ENCODE results near the gene IL36A. TPM values are rescaled to one million over a fixed set of nuclear protein-coding genes. Genes with fewer than 3 reads are reported as not detected.

IL36A gene
- polyA plus RNA-seq, 1 donor (not counting 4 experiments of a cell fraction or from before 2014, with no cell fraction given): not detected

GRCh38 chr2:113013336-113013661 is 8.0 kb downstream of the IL36A start:
- Histone ChIP-seq H3K79me2 (ENCODE audit: control insufficient read depth, insufficient read depth, low read length) (no peaks in the 10 kb centered on the region), H2AFZ (ENCODE audit: control insufficient read depth, low read length) (no peak overlapping the region), H3K9me3 (ENCODE audit: control insufficient read depth, low read depth, low read length) (no peaks in the 10 kb centered on the region), H3K4me2 (ENCODE audit: control insufficient read depth, extremely low read depth, insufficient read depth, low read depth, low read length) (no peak overlapping the region), H3K36me3 (ENCODE audit: control insufficient read depth in 2 of 2, extremely low read depth in 1 of 2, insufficient read depth in 2 of 2, low read length in 2 of 2) (no peaks in the 10 kb centered on the region), H3K9ac (ENCODE audit: control insufficient read depth, extremely low read depth, insufficient read depth, low read length) (no peak overlapping the region), H3K9me1 (ENCODE audit: control insufficient read depth, extremely low read depth, insufficient read depth, low read length) (no peaks in the 10 kb centered on the region), H3K27ac (ENCODE audit: control insufficient read depth, insufficient read depth, low read length) (no peak overlapping the region), H4K20me1 (ENCODE audit: control insufficient read depth, extremely low read depth, insufficient read depth, low read length) (no peaks in the 10 kb centered on the region), H3K4me3 (ENCODE audit: control insufficient read depth in 2 of 3, extremely low read depth in 1 of 3, insufficient read depth in 2 of 3, low read depth in 1 of 3, low read length in 3 of 3) (no peak overlapping the region), H3K27me3 (ENCODE audit: control insufficient read depth, extremely low read depth, insufficient read depth, low read length) (no peaks in the 10 kb centered on the region), H3K4me1 (ENCODE audit: control insufficient read depth, extremely low read depth, insufficient read depth, low read length) (peaks cover 7% of the 10 kb centered on the region)
- no peak for DNase-seq (ENCODE audit: low read depth, low spot score)
- TF ChIP-seq EZH2 (IDR thresholded peaks at IDR 0.05; ENCODE audit: low read length) (no peak), CTCF (optimal IDR thresholded peaks at IDR 0.05 in 1 of 3, IDR thresholded peaks at IDR 0.05 in 1 of 3, conservative IDR thresholded peaks at IDR 0.05 in 1 of 3; ENCODE audit: extremely low read depth in 1 of 3, insufficient read depth in 2 of 3, low read length in 3 of 3) (no peak)
- dilution Hi-C loops (cut with MboI; ENCODE audit: extremely low pct_ligation_motif_present, low sequenced_read_pairs): no loop called here
- FAIRE-seq: no peak

GRCh38 chr2:113014067-113014466 is 8.8 kb downstream of the IL36A start:
- Histone ChIP-seq H3K9me1 (ENCODE audit: control insufficient read depth, extremely low read depth, insufficient read depth, low read length) (no peaks in the 10 kb centered on the region), H3K27me3 (ENCODE audit: control insufficient read depth, extremely low read depth, insufficient read depth, low read length) (no peaks in the 10 kb centered on the region), H3K79me2 (ENCODE audit: control insufficient read depth, insufficient read depth, low read length) (no peaks in the 10 kb centered on the region), H3K9ac (ENCODE audit: control insufficient read depth, extremely low read depth, insufficient read depth, low read length) (no peak overlapping the region), H2AFZ (ENCODE audit: control insufficient read depth, low read length) (no peak overlapping the region), H4K20me1 (ENCODE audit: control insufficient read depth, extremely low read depth, insufficient read depth, low read length) (no peaks in the 10 kb centered on the region), H3K27ac (ENCODE audit: control insufficient read depth, insufficient read depth, low read length) (no peak overlapping the region), H3K9me3 (ENCODE audit: control insufficient read depth, low read depth, low read length) (no peaks in the 10 kb centered on the region), H3K4me2 (ENCODE audit: control insufficient read depth, extremely low read depth, insufficient read depth, low read depth, low read length) (no peak overlapping the region), H3K4me3 (ENCODE audit: control insufficient read depth in 2 of 3, extremely low read depth in 1 of 3, insufficient read depth in 2 of 3, low read depth in 1 of 3, low read length in 3 of 3) (no peak overlapping the region), H3K36me3 (ENCODE audit: control insufficient read depth in 2 of 2, extremely low read depth in 1 of 2, insufficient read depth in 2 of 2, low read length in 2 of 2) (no peaks in the 10 kb centered on the region), H3K4me1 (ENCODE audit: control insufficient read depth, extremely low read depth, insufficient read depth, low read length) (peaks cover 7% of the 10 kb centered on the region)
- no peak for DNase-seq (ENCODE audit: low read depth, low spot score)
- TF ChIP-seq EZH2 (IDR thresholded peaks at IDR 0.05; ENCODE audit: low read length): no peak
- no peak for TF ChIP-seq CTCF (optimal IDR thresholded peaks at IDR 0.05 in 1 of 3, IDR thresholded peaks at IDR 0.05 in 1 of 3, conservative IDR thresholded peaks at IDR 0.05 in 1 of 3; ENCODE audit: extremely low read depth in 1 of 3, insufficient read depth in 2 of 3, low read length in 3 of 3)
- dilution Hi-C loops (cut with MboI; ENCODE audit: extremely low pct_ligation_motif_present, low sequenced_read_pairs): no loop called here
- no peak for FAIRE-seq
